GM18867 (cell line): ENCODE data around the gene SMIM30.
"Not testable (repeated sequence)": the region's sequence is repeated elsewhere in the genome, so short reads cannot be mapped to it uniquely, and the experiment has no call there.

Experiments
- ATAC-seq: cut with Tn5 transposase; IDR thresholded peaks from one replicate; pipeline ENCODE4 v1.9.1; 2021; ENCODE audit warnings: mild to moderate bottlenecking, moderate library complexity; ENCODE audit not compliant: unreplicated experiment

Gene SMIM30

GRCh38 chr7:113118074-113118959, at the start of gene SMIM30:
Gene SMIM30 (minus strand): TSS chr7:113118554. CDS start chr7:113117578, 976 bp downstream.
- ATAC-seq, result peak; percentile 99

GRCh38 chr7:113166176-113166575, 47.8 kb upstream of the SMIM30 start:
- ATAC-seq, result not testable (repeated sequence)

- ATAC-seq, result no peak
These were observed 42.7 kb upstream of the SMIM30 start for GRCh38 chr7:113161050-113161449.

- ATAC-seq, result peak; percentile 74
These were observed 41.5 kb upstream of the SMIM30 start for GRCh38 chr7:113159746-113160339.

GRCh38 chr7:113158756-113159155, 40.4 kb upstream of the SMIM30 start:
- no peak for ATAC-seq

GRCh38 chr7:113154117-113154516, 35.8 kb upstream of the SMIM30 start:
- ATAC-seq, result no peak

GRCh38 chr7:113144817-113145216, 26.5 kb upstream of the SMIM30 start:
- ATAC-seq, result no peak

- peak; percentile 53 for ATAC-seq
These were observed 25.3 kb upstream of the SMIM30 start for GRCh38 chr7:113143486-113144257.

- peak; percentile 77 for ATAC-seq
These were observed 24.2 kb upstream of the SMIM30 start for GRCh38 chr7:113142385-113143119.

GRCh38 chr7:113141803-113142202, 23.4 kb upstream of the SMIM30 start:
- ATAC-seq, result no peak

- no peak for ATAC-seq
These were observed 22.6 kb upstream of the SMIM30 start for GRCh38 chr7:113140956-113141355.

- no peak for ATAC-seq
These were observed 18.9 kb upstream of the SMIM30 start for GRCh38 chr7:113137241-113137640.

GRCh38 chr7:113134025-113134424, 15.7 kb upstream of the SMIM30 start:
- no peak for ATAC-seq

- no peak for ATAC-seq
These were observed 13.0 kb upstream of the SMIM30 start for GRCh38 chr7:113131367-113131766.

- no peak for ATAC-seq
These were observed 9.7 kb upstream of the SMIM30 start for GRCh38 chr7:113128031-113128430.

GRCh38 chr7:113125728-113126127, 7.4 kb upstream of the SMIM30 start:
- no peak for ATAC-seq

GRCh38 chr7:113122744-113123143, 4.4 kb upstream of the SMIM30 start:
- ATAC-seq, result no peak

GRCh38 chr7:113120647-113121046, 2.3 kb upstream of the SMIM30 start:
- ATAC-seq, result no peak

- no peak for ATAC-seq
These were observed 1.1 kb upstream of the SMIM30 start for GRCh38 chr7:113119429-113119828.

GRCh38 chr7:113117374-113117774, 980 bp downstream of the SMIM30 start:
- not testable (repeated sequence) for ATAC-seq

- ATAC-seq, result peak; percentile 51
These were observed 4.4 kb downstream of the SMIM30 start for GRCh38 chr7:113113912-113114311.
